IPS-15b (cell line): Measurements from ENCODE around the gene JTB.

ENCODE experiments used
- H3K27me3 ChIP-seq: one replicate; pipeline ENCODE4 v1.6.1; 2013; ENCODE audit warnings: low read length; ENCODE audit not compliant: control insufficient read depth, insufficient read depth
- H3K36me3 ChIP-seq: one replicate; pipeline ENCODE4 v1.6.1; 2013; ENCODE audit warnings: low read length; ENCODE audit not compliant: control insufficient read depth, insufficient read depth
- H3K4me1 ChIP-seq: one replicate; pipeline ENCODE4 v1.6.1; 2013; ENCODE audit warnings: mild to moderate bottlenecking, low read length; ENCODE audit not compliant: control insufficient read depth, insufficient read depth
- H3K4me3 ChIP-seq: one replicate; pipeline ENCODE4 v1.5.1; 2013; ENCODE audit warnings: low read depth, low read length
- H3K9ac ChIP-seq: one replicate; pipeline ENCODE4 v1.6.1; 2013; ENCODE audit warnings: low read depth, mild to moderate bottlenecking, low read length
- H3K9me3 ChIP-seq: one replicate; pipeline ENCODE4 v1.6.1; 2013; ENCODE audit warnings: mild to moderate bottlenecking, low read length; ENCODE audit not compliant: control insufficient read depth, insufficient read depth

JTB gene

GRCh38 chr1:153933955-153934354 lies 43.5 kb downstream of the JTB start:
- H3K9me3 ChIP-seq, result no peaks in the 10 kb centered on the region
- H3K36me3 ChIP-seq, result peaks cover 66% of the 10 kb centered on the region
- no peaks in the 10 kb centered on the region for H3K4me1 ChIP-seq
- H3K9ac ChIP-seq, result no peak overlapping the region
- no peaks in the 10 kb centered on the region for H3K27me3 ChIP-seq
- no peak overlapping the region for H3K4me3 ChIP-seq

- Histone ChIP-seq H3K4me3 (no peak overlapping the region), H3K27me3 (no peaks in the 10 kb centered on the region), H3K36me3 (peaks cover 66% of the 10 kb centered on the region), H3K4me1 (no peaks in the 10 kb centered on the region), H3K9me3 (no peaks in the 10 kb centered on the region), H3K9ac (no peak overlapping the region)
Observed at GRCh38 chr1:153933430-153933829, 44.0 kb downstream of the JTB start.

- H3K36me3 ChIP-seq, result peaks cover 61% of the 10 kb centered on the region
- H3K9me3 ChIP-seq, result no peaks in the 10 kb centered on the region
- no peak overlapping the region for H3K9ac ChIP-seq
Observed at GRCh38 chr1:153932156-153933131, 45.0 kb downstream of the JTB start.

GRCh38 chr1:153929981-153930948 lies 47.2 kb downstream of the JTB start:
- Histone ChIP-seq H3K27me3 (no peaks in the 10 kb centered on the region), H3K36me3 (peaks cover 42% of the 10 kb centered on the region), H3K4me3 (no peak overlapping the region), H3K4me1 (no peaks in the 10 kb centered on the region), H3K9me3 (no peaks in the 10 kb centered on the region), H3K9ac (no peak overlapping the region)

More at GRCh38 chr1:153932156-153933131, 45.0 kb downstream of the JTB start:
- Histone ChIP-seq H3K27me3 (no peaks in the 10 kb centered on the region), H3K4me3 (no peak overlapping the region), H3K4me1 (no peaks in the 10 kb centered on the region)

GRCh38 chr1:153929426-153929825 lies 48.0 kb downstream of the JTB start:
- H3K4me1 ChIP-seq, result no peaks in the 10 kb centered on the region
- no peaks in the 10 kb centered on the region for H3K27me3 ChIP-seq
- H3K36me3 ChIP-seq, result peaks cover 35% of the 10 kb centered on the region
- H3K9me3 ChIP-seq, result no peaks in the 10 kb centered on the region
- H3K4me3 ChIP-seq, result no peak overlapping the region
- no peak overlapping the region for H3K9ac ChIP-seq

- Histone ChIP-seq H3K9ac (no peak overlapping the region), H3K27me3 (no peaks in the 10 kb centered on the region), H3K4me1 (peaks cover 2% of the 10 kb centered on the region), H3K4me3 (no peak overlapping the region), H3K36me3 (peaks cover 30% of the 10 kb centered on the region), H3K9me3 (no peaks in the 10 kb centered on the region)
Observed at GRCh38 chr1:153928791-153929341, 48.6 kb downstream of the JTB start.

- H3K4me3 ChIP-seq, result no peak overlapping the region
- no peaks in the 10 kb centered on the region for H3K27me3 ChIP-seq
- H3K36me3 ChIP-seq, result peaks cover 25% of the 10 kb centered on the region
- H3K9ac ChIP-seq, result no peak overlapping the region
- peaks cover 4% of the 10 kb centered on the region for H3K4me1 ChIP-seq
- no peaks in the 10 kb centered on the region for H3K9me3 ChIP-seq
Observed at GRCh38 chr1:153928245-153928644, 49.2 kb downstream of the JTB start.

GRCh38 chr1:153926405-153926804 lies 51.1 kb downstream of the JTB start:
- H3K4me3 ChIP-seq, result no peak overlapping the region
- H3K36me3 ChIP-seq, result peaks cover 11% of the 10 kb centered on the region
- no peak overlapping the region for H3K9ac ChIP-seq

More at GRCh38 chr1:153926405-153926804, 51.1 kb downstream of the JTB start:
- Histone ChIP-seq H3K27me3 (no peaks in the 10 kb centered on the region), H3K9me3 (no peaks in the 10 kb centered on the region), H3K4me1 (peaks cover 4% of the 10 kb centered on the region)
